HUES6 (cell line): Measurements from ENCODE around the gene TENT4A.

Source experiments
- H3K27ac ChIP-seq: 2 replicates; pipeline ENCODE4 v1.7.0; 2013; ENCODE audit warnings: low read depth, mild to moderate bottlenecking, low read length, inconsistent platforms
- H3K27me3 ChIP-seq: 2 replicates; pipeline ENCODE4 v1.6.1; 2013; ENCODE audit warnings: low read length; ENCODE audit not compliant: control insufficient read depth, insufficient read depth
- H3K36me3 ChIP-seq: 2 replicates; pipeline ENCODE4 v1.6.1; 2013; ENCODE audit warnings: low read length; ENCODE audit not compliant: control insufficient read depth, insufficient read depth
- H3K4me1 ChIP-seq: 2 replicates; pipeline ENCODE4 v1.6.1; 2013; ENCODE audit warnings: low read length; ENCODE audit not compliant: control insufficient read depth, insufficient read depth
- H3K4me3 ChIP-seq: 2 replicates; pipeline ENCODE4 v1.5.1; 2013; ENCODE audit warnings: low read depth, low read length
- H3K9ac ChIP-seq: one replicate; pipeline ENCODE4 v1.6.1; 2013; ENCODE audit warnings: mild to moderate bottlenecking, low read length
- H3K9me3 ChIP-seq: 2 replicates; pipeline ENCODE4 v1.6.1; 2013; ENCODE audit warnings: low read depth, low read length; ENCODE audit not compliant: control insufficient read depth, insufficient read depth

The TENT4A gene

GRCh38 chr5:6700074-6700684 lies 13.1 kb upstream of the TENT4A start:
- Histone ChIP-seq H3K4me1 (peaks cover 16% of the 10 kb centered on the region), H3K27ac (no peak overlapping the region), H3K9ac (no peak overlapping the region), H3K4me3 (no peak overlapping the region), H3K27me3 (no peaks in the 10 kb centered on the region), H3K36me3 (no peaks in the 10 kb centered on the region), H3K9me3 (no peaks in the 10 kb centered on the region)

DNA sequence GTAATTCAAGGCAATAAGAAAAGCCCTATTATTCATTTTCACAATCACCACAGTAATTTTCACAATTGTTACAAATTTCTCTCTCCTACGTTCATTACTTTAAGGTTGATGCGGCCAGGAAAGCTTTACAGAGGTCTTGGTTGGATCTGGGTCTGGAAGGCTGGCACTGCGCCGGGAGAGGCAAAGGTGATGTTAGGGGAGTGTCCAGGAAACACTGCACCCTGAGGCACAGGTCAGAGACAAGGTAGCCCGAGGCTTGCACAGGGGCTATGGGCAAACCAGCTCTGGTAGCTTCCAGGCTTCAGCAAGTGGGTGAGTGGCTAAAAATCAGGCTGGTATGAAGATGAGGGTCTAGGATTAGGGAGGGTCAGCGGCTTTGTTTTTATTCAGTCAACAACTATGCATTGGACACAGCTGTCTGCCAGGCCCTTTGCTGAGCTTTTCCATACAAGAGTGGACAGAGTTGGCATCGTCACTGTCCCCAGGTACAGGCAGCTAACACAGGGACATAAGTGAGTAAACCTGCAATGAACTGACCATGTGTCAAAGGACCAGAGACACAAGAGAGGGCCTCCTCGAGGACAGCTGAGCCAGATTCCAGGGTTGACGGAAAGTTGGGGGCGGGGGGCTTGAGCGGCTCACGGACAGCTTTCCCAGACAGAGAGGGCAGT lies 12.4 kb upstream of the TENT4A start:
- no peak overlapping the region for H3K4me3 ChIP-seq
- no peak overlapping the region for H3K27ac ChIP-seq
- no peaks in the 10 kb centered on the region for H3K36me3 ChIP-seq
- H3K27me3 ChIP-seq: no peaks in the 10 kb centered on the region
- no peak overlapping the region for H3K9ac ChIP-seq
- peaks cover 16% of the 10 kb centered on the region for H3K4me1 ChIP-seq
- H3K9me3 ChIP-seq: no peaks in the 10 kb centered on the region

DNA sequence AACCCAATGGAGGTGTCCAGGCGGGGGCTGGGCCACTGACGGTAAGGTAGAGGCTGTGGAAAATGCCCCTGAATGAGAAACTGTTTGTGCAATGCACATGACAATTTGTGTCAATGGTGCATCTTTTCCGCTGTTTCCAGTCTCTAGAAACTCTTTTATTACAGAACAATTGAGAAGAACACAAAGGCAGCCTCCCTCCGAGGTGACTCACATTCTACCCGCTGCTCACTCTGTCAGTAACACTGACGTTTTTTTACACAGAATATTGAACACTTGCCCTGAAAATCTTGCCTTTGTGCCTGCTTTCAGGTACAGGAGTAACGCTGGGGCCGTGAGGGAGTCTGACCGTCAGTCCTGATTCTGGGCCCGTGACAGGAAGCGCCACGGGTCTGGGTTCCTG lies 11.7 kb upstream of the TENT4A start:
- H3K4me3 ChIP-seq: no peak overlapping the region
- no peaks in the 10 kb centered on the region for H3K9me3 ChIP-seq
- H3K36me3 ChIP-seq: no peaks in the 10 kb centered on the region
- no peak overlapping the region for H3K27ac ChIP-seq
- H3K9ac ChIP-seq: no peak overlapping the region
- H3K27me3 ChIP-seq: no peaks in the 10 kb centered on the region
- H3K4me1 ChIP-seq: peaks cover 16% of the 10 kb centered on the region

DNA sequence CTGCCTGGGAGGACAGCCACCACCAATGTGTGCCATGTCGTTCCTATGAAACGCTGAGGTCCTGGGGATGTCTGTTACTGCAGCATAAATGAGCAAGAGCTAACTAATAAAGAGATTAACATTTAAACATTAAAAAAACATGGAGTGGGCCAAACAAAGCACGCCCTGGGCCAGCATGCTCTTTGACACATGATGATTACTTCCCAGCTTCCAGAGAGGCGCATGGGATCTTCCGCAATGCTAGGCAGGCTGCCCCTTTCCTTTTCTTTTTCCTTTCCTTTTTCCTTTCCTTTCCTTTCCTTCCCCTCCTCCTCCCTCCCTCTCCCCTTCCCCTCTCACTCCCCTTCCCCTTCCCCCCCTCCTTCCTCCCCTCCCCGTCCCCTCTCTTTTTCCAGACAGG lies 10.6 kb upstream of the TENT4A start:
- Histone ChIP-seq H3K27me3 (no peaks in the 10 kb centered on the region), H3K9me3 (no peaks in the 10 kb centered on the region), H3K9ac (no peak overlapping the region), H3K4me3 (no peak overlapping the region), H3K4me1 (peaks cover 16% of the 10 kb centered on the region), H3K36me3 (no peaks in the 10 kb centered on the region), H3K27ac (no peak overlapping the region)

GRCh38 chr5:6703806-6704205 lies 9.4 kb upstream of the TENT4A start:
- Histone ChIP-seq H3K4me3 (no peak overlapping the region), H3K9me3 (no peaks in the 10 kb centered on the region), H3K4me1 (peaks cover 16% of the 10 kb centered on the region), H3K27ac (no peak overlapping the region), H3K9ac (no peak overlapping the region), H3K27me3 (no peaks in the 10 kb centered on the region), H3K36me3 (no peaks in the 10 kb centered on the region)

DNA sequence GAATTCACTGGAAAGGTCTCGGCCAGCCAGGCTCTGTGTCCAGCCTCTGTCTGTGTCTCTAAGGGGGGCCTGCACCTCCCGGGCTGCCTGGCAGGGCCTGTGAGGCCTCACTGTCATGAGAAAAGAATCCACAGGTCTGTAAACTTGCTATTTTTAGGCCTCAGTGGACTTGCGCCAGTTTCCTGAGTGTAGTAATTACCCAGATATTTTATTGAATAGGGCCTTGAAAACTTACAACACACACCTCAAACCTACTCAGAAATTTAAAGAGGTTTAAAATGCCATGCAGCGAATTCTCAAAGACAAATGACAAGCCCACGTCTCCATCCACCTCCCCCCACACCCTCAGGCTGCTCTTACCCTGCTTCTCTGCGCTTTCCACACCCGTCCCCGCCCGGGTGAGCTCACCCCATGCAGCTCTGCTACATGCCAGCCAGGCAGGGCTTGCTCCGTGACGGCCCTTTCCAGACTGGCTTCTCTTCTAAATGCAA lies 8.8 kb upstream of the TENT4A start:
- Histone ChIP-seq H3K9ac (no peak overlapping the region), H3K36me3 (no peaks in the 10 kb centered on the region), H3K4me1 (peaks cover 16% of the 10 kb centered on the region), H3K27ac (no peak overlapping the region), H3K9me3 (no peaks in the 10 kb centered on the region), H3K4me3 (no peak overlapping the region), H3K27me3 (no peaks in the 10 kb centered on the region)

GRCh38 chr5:6705088-6705487 lies 8.1 kb upstream of the TENT4A start:
- Histone ChIP-seq H3K27me3 (peaks cover under 1% of the 10 kb centered on the region; the same call in 1 of the 2 replicates), H3K4me1 (peaks cover 13% of the 10 kb centered on the region), H3K4me3 (no peak overlapping the region), H3K27ac (no peak overlapping the region), H3K36me3 (no peaks in the 10 kb centered on the region), H3K9ac (no peak overlapping the region), H3K9me3 (no peaks in the 10 kb centered on the region)

GRCh38 chr5:6705959-6706358 lies 7.3 kb upstream of the TENT4A start:
- Histone ChIP-seq H3K27ac (no peak overlapping the region), H3K27me3 (peaks cover 9% of the 10 kb centered on the region; the same call in 1 of the 2 replicates), H3K4me3 (no peak overlapping the region), H3K9me3 (no peaks in the 10 kb centered on the region), H3K36me3 (no peaks in the 10 kb centered on the region), H3K9ac (no peak overlapping the region), H3K4me1 (peaks cover 6% of the 10 kb centered on the region)

GRCh38 chr5:6707852-6708251 lies 5.4 kb upstream of the TENT4A start:
- Histone ChIP-seq H3K27ac (no peak overlapping the region), H3K27me3 (peaks cover 16% of the 10 kb centered on the region; the same call in 1 of the 2 replicates), H3K4me1 (peaks cover 4% of the 10 kb centered on the region), H3K9ac (no peak overlapping the region), H3K4me3 (no peak overlapping the region), H3K9me3 (no peaks in the 10 kb centered on the region), H3K36me3 (no peaks in the 10 kb centered on the region)

DNA sequence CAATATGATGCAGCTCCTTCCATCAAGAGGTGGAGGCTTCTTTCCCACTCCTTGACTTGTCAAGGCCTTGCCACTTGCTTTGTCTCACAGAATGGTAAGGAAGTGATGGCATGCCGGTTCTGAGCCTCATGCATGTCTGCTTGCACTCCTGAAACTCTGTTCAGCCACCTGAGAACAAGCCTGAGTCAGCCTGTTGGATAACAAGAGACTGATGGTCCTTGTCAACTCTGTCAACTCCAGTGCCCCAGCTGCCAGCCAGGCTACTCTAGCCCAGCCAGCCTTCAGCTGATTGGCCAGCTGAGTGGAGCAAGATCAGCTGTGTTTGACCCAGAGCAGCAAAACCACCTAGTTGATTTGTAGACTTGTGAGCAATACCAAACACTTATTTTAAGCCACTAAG lies 4.4 kb upstream of the TENT4A start:
- H3K4me1 ChIP-seq: peaks cover 4% of the 10 kb centered on the region
- no peak overlapping the region for H3K4me3 ChIP-seq
- H3K9me3 ChIP-seq: no peaks in the 10 kb centered on the region
- H3K36me3 ChIP-seq: no peaks in the 10 kb centered on the region
- H3K9ac ChIP-seq: no peak overlapping the region
- peaks cover 16% of the 10 kb centered on the region; the same call in 1 of the 2 replicates for H3K27me3 ChIP-seq
- H3K27ac ChIP-seq: no peak overlapping the region

DNA sequence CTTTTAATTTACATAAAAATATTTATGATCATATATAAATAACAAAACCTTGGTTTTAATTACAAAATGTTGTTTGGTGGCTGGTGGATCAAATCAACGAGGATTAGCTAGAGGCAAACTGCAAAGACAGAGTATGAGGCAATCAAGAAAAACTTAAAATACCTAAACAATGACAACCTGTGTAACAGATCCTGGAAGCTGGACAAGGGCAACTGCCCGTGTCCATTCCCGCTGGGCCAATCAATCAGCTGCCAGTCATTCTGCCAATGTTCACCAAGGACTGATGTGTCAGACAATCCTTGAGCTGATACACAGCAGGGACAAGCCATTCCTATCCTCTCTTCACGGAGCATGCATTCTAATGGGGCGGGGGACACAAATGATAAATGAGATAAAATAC lies 3.2 kb upstream of the TENT4A start:
- Histone ChIP-seq H3K9ac (no peak overlapping the region), H3K27ac (no peak overlapping the region), H3K4me1 (peaks cover 5% of the 10 kb centered on the region), H3K9me3 (no peaks in the 10 kb centered on the region), H3K36me3 (no peaks in the 10 kb centered on the region), H3K4me3 (no peak overlapping the region), H3K27me3 (peaks cover 16% of the 10 kb centered on the region; the same call in 1 of the 2 replicates)
